ENCODE data around the gene BICRA. TPM values are rescaled to one million over a fixed set of nuclear protein-coding genes. Genes with fewer than 3 reads are reported as not detected.

Gene BICRA
- total and polyA plus RNA-seq, 9 of the 15 experiments (the other 6 are each of a cell fraction or from before 2014, with no cell fraction given): 0.01 to 8.8 (median 1.2) TPM

- TF ChIP-seq, protein P1, sequence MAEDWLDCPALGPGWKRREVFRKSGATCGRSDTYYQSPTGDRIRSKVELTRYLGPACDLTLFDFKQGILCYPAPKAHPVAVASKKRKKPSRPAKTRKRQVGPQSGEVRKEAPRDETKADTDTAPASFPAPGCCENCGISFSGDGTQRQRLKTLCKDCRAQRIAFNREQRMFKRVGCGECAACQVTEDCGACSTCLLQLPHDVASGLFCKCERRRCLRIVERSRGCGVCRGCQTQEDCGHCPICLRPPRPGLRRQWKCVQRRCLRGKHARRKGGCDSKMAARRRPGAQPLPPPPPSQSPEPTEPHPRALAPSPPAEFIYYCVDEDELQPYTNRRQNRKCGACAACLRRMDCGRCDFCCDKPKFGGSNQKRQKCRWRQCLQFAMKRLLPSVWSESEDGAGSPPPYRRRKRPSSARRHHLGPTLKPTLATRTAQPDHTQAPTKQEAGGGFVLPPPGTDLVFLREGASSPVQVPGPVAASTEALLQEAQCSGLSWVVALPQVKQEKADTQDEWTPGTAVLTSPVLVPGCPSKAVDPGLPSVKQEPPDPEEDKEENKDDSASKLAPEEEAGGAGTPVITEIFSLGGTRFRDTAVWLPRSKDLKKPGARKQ (CRISPR knock-in tag; IDR thresholded peaks at IDR 0.05): no peak
- TF ChIP-seq LCOR (CRISPR knock-in tag; IDR thresholded peaks at IDR 0.05): 0 out of 2 replicates have a peak, but pooled peaks have one; percentile 17
- TF ChIP-seq ZNF668 (CRISPR knock-in tag; IDR thresholded peaks at IDR 0.05): no peak
- TF ChIP-seq, protein P2, sequence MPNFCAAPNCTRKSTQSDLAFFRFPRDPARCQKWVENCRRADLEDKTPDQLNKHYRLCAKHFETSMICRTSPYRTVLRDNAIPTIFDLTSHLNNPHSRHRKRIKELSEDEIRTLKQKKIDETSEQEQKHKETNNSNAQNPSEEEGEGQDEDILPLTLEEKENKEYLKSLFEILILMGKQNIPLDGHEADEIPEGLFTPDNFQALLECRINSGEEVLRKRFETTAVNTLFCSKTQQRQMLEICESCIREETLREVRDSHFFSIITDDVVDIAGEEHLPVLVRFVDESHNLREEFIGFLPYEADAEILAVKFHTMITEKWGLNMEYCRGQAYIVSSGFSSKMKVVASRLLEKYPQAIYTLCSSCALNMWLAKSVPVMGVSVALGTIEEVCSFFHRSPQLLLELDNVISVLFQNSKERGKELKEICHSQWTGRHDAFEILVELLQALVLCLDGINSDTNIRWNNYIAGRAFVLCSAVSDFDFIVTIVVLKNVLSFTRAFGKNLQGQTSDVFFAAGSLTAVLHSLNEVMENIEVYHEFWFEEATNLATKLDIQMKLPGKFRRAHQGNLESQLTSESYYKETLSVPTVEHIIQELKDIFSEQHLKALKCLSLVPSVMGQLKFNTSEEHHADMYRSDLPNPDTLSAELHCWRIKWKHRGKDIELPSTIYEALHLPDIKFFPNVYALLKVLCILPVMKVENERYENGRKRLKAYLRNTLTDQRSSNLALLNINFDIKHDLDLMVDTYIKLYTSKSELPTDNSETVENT (CRISPR knock-in tag; IDR thresholded peaks at IDR 0.05): peak; percentile 95
- peak; percentile 58 for TF ChIP-seq PHF20 (IDR thresholded peaks at IDR 0.05; ENCODE audit: partially characterized antibody)
- TF ChIP-seq FOSL1 (tag; conservative IDR thresholded peaks at IDR 0.05): no peak
- no peak for TF ChIP-seq ZBTB17 (CRISPR knock-in tag; IDR thresholded peaks at IDR 0.05)
- no peak for TF ChIP-seq ZNF23 (CRISPR knock-in tag; IDR thresholded peaks at IDR 0.05)
- peak; percentile 19; the same call in 1 of the 2 replicates for TF ChIP-seq DPF2 (IDR thresholded peaks at IDR 0.05)
- TF ChIP-seq ZNF75A (CRISPR knock-in tag; IDR thresholded peaks at IDR 0.05): no peak
- TF ChIP-seq ZNF24 (IDR thresholded peaks at IDR 0.05): no peak
- TF ChIP-seq KAT7 (CRISPR knock-in tag; IDR thresholded peaks at IDR 0.05; ENCODE audit: borderline replicate concordance): peak; percentile 86; the same call in 1 of the 2 replicates
- TF ChIP-seq HLTF (IDR thresholded peaks at IDR 0.05): no peak
- no peak for TF ChIP-seq ZC3H11A (IDR thresholded peaks at IDR 0.05; ENCODE audit: low read depth, low read length)
- no peak for TF ChIP-seq HNRNPL (IDR thresholded peaks at IDR 0.05; ENCODE audit: low read depth, low read length)
- no peak for TF ChIP-seq PRMT5 (CRISPR knock-in tag; IDR thresholded peaks at IDR 0.05)
- TF ChIP-seq ZNF146 (CRISPR knock-in tag; IDR thresholded peaks at IDR 0.05; ENCODE audit: unreplicated experiment): no peak
- TF ChIP-seq ZNF436 (CRISPR knock-in tag; IDR thresholded peaks at IDR 0.05): no peak
- peak; percentile 91 for TF ChIP-seq CCNT2 (IDR thresholded peaks at IDR 0.05; ENCODE audit: borderline replicate concordance, extremely low read depth, insufficient read length, low read depth, low read length)
- no peak for TF ChIP-seq DLX4 (CRISPR knock-in tag; IDR thresholded peaks at IDR 0.05)
- peak; percentile 39 for TF ChIP-seq NFYB (IDR thresholded peaks at IDR 0.05; ENCODE audit: extremely low read depth, insufficient read length)
- TF ChIP-seq ZNF778 (CRISPR knock-in tag; IDR thresholded peaks at IDR 0.05): no peak
- no peak for TF ChIP-seq HOXB6 (CRISPR knock-in tag; IDR thresholded peaks at IDR 0.05; ENCODE audit: borderline replicate concordance)
- TF ChIP-seq MAZ (CRISPR knock-in tag; conservative IDR thresholded peaks at IDR 0.05 in 1 of 2, IDR thresholded peaks at IDR 0.05 in 1 of 2): peak; percentile 80 to 83; a peak in 3 of 4 replicates
- TF ChIP-seq PCBP1 (IDR thresholded peaks at IDR 0.05; ENCODE audit: low read depth, low read length, poor library complexity, severe bottlenecking): peak; percentile 41
- no peak for TF ChIP-seq MAFG (tag; conservative IDR thresholded peaks at IDR 0.05)
These were observed 8.4 kb upstream of the BICRA start (continued) for GRCh38 chr19:47600246-47601179.

Measured in K562 (cell line).